GM21423 (cell line): ENCODE results near the gene GFER.
"Not testable (repeated sequence)": the region's sequence is repeated elsewhere in the genome, so short reads cannot be mapped to it uniquely, and the experiment has no call there.

Source experiments
- ATAC-seq: cut with Tn5 transposase; IDR thresholded peaks from one replicate; pipeline ENCODE4 v1.9.1; 2021; ENCODE audit warnings: mild to moderate bottlenecking, moderate library complexity; ENCODE audit not compliant: unreplicated experiment

Gene GFER

DNA sequence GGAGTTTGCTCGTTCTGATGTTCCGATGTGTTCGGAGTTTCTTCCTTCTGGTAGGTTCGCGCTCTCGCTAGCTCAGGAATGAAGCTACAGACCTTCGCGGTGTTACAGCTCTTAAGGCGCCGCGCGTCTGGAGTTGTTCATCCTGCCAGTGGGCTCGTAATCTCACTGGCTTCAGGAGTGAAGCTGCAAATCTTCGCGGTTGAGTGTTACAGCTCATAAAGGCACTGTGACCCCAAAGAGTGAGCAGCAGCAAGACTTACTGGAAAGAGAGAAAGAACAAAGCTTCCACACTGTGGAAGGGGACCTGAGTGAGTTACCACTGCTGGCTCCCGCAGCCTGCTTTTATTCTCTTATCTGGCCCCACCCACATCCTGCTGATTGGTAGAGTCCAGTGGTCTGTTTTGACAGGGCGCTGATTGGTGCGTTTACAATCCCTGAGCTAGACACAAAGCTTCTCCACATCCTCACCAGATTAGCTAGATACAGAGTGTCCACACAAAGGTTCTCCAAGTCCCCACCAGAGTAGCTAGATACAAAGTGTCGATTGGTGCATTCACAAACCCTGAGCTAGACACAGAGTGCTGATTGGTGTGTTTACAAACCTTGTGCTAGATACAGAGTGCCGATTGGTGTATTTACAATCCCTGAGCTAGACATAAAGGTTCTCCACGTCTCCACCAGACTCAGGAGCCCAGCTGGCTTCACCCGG is 26.4 kb upstream of the GFER start:
- ATAC-seq: not testable (repeated sequence)

DNA sequence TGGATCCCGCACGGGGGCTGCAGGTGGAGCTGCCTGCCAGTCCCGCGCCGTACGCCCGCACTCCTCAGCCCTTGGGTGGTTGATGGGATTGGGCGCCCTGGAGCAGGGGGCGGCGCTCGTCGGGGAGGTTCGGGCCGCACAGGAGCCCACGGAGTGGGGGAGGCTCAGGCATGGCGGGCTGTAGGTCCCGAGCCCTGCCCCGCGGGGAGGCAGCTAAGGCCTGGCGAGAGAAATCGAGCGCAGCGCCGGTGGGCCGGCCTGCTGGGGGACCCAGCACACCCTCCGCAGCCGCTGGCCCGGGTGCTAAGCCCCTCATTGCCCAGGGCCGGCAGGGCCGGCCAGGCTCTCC is 25.9 kb upstream of the GFER start:
- not testable (repeated sequence) for ATAC-seq

DNA sequence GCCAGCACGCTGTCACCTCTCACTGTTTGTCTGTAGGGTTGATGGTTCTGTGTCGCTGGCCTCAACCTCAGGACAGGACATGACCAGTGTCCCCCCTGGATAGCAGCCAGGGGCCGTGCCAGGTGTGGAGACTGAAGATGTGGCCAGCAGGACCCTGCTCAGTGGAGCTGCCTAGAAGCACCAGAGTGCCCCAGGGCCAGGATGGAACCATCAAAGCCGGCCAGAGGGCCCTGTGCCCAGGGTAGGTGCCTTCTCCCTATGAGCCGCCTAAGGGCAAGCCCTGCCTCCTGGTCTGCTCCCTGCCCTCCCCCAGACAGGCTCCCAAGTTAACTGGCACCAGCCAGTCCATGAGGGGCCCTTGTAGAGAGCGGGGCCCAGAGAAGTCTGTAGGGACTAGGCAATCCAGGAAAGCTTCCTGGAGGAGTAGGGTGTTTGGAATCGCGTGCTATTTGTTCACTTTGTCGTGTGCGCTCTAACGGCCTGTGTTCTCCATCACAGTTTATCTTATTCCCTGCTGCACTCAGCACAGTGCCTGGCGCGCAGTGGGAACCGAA is 25.2 kb upstream of the GFER start:
- no peak for ATAC-seq

DNA sequence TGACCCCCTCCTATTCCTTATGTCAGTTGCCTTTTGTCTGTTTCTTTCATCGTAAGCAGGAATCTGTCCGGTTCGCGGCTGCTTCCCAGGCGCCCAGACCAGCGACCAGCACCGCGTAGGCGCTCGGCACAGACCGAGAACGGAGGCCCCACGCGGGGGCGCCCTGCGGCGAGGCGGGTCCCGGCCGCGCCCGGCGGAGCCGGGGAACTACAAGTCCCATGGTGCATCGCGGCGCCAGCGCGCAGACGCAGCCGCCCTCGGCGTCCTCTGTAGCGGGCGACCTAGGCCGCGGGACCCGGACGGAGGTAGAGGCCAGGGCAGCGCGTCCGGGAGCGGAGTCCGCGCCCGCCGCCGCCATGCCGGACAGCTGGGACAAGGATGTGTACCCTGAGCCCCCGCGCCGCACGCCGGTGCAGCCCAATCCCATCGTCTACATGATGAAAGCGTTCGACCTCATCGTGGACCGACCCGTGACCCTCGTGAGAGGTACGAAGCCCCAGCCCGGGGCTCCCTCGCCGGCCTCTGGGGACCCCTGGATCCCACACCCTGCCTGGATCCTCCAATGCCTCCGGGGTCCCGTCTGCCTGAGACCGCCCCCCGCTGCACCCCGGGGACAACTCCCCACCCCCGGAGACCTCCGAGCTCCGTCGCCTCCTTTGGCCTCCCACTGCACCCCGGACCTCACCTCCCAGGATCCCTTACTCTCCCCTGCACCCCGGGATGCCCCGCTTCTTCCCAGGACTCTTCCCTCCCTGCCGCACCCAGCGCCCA is 24.5 kb upstream of the GFER start, which contains the start of gene NDUFB10:
Gene NDUFB10, plus strand, starts transcription at position 270 of the 771 bp plus-strand sequence. Its CDS starts 87 bp downstream, at position 357.
- peak; percentile 82 for ATAC-seq

DNA sequence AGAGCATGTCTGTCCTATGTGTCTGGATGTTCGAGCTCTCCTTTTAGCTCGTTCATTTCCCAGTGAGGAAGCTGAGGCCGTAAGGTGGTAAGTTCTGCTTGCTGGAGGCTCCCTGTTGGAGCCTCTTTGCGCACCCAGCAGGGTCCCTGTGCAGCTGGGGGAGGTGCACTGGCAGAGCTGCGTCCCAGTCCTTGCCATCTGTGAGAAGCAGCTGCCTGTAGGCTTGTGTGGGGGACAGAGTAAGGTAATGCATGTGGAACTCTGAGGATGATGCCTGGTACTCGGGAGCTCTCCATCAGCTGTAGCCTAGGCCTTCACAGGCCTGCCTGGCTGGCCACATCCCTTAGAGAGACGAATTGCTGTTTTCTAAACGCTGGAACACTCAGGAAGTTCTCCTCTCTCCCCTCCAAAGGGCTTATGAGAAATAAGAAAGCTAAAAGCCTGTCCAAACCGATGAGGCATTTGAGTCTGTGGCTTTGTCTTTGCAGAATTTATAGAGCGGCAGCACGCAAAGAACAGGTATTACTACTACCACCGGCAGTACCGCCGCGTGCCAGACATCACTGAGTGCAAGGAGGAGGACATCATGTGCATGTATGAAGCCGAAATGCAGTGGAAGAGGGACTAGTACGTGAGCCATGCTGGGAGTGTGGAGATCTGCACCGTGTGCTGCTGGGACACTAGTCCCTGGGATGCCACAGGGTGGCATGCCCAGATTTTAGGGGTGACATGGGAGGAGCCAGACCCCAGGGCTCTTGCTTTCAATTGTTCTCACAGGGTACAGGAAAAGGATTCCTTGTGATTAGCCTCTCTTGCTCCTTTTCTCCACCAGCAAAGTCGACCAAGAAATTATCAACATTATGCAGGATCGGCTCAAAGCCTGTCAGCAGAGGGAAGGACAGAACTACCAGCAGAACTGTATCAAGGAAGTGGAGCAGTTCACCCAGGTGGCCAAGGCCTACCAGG is 23.0 kb upstream of the GFER start:
- ATAC-seq: no peak

DNA sequence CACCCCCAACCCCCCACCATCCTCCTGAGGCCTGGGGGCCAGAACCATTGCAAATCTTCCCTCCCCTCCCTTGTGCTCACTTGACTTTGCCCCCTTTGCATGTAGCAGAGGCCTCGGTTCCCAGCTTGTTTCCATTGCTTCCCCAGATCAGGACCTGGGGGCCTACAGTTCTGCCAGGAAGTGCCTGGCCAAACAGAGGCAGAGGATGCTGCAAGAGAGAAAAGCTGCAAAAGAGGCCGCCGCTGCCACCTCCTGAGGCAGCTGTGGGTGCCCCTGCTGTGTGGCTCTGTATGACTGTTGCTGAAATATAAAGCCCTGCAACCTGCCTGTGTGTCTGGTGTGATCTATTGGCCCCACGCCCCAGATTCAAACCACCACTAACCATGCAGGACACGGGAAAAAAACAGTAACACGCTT is 22.3 kb upstream of the GFER start:
- no peak for ATAC-seq

DNA sequence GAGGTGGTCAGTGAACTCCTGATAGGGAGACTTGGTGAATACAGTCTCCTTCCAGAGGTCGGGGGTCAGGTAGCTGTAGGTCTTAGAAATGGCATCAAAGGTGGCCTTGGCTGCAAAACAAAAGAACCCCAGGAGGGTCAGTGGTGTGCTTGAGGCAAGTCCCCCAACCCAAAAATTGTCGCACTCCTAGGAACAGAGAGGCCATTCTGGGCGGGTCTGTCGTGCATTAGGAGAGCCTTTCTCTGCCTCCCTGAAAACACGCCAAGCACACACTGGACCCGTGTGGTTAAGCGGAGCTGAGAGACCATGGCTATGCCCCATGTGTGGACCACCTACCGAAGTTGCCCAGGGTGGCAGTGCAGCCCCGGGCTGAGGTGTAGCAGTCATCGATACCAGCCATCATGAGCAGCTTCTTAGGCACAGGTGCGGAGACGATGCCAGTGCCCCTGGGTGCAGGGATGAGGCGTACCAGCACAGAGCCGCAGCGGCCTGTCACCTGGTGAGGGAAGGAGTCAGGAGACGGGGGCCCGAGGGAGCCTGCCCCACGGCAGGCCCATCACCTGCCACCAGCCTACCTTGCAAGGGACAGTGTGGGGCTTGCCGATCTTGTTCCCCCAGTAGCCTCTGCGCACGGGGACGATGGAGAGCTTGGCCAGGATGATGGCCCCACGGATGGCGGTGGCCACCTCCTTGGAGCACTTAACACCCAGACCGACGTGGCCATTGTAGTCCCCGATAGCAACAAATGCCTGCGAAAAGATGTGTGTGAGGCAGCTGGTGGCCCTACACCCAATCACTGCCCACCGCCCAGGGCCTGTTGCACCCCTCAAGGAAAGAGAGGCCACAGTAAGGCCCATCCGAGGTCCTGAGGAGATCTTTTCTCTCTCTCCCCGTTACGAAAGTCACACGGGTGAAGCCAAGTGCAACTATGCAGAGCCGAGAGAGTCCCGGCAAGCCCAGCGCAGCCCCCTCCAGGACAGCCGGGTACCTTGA is 21.5 kb upstream of the GFER start:
- ATAC-seq: not testable (repeated sequence)

DNA sequence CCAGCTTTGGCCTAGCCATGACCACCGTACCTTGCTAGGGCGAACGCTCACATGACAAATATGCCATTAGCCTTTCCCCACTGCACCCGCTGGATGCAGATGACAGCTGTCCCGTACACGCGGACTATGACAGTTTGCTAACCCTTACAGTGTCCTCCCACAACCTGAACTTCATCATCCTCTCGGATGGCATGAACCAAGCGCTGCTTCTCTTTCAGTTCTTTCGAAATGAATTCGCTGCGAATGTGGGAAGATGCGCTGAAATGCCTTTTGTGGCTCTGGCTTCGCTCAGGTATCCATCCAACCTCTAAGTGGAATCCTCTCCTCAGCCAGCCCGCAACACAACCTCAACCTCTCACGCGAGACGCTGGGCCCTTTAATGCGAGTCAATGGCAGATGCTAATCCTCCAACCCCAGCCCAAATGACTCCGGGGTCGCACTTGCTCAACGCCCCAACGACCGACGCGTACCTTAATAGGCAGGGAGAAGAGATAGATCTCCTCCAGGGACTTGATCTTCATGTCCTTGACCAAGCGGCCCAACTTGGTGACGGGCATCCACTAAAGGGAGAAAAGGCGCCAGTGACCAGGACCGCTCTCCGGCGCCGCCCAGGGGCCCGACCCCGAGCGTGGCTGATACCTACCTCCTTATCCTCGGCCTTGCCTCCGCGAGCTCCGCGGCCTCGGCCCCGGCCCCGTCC is 20.0 kb upstream of the GFER start:
- ATAC-seq: peak; percentile 4

DNA sequence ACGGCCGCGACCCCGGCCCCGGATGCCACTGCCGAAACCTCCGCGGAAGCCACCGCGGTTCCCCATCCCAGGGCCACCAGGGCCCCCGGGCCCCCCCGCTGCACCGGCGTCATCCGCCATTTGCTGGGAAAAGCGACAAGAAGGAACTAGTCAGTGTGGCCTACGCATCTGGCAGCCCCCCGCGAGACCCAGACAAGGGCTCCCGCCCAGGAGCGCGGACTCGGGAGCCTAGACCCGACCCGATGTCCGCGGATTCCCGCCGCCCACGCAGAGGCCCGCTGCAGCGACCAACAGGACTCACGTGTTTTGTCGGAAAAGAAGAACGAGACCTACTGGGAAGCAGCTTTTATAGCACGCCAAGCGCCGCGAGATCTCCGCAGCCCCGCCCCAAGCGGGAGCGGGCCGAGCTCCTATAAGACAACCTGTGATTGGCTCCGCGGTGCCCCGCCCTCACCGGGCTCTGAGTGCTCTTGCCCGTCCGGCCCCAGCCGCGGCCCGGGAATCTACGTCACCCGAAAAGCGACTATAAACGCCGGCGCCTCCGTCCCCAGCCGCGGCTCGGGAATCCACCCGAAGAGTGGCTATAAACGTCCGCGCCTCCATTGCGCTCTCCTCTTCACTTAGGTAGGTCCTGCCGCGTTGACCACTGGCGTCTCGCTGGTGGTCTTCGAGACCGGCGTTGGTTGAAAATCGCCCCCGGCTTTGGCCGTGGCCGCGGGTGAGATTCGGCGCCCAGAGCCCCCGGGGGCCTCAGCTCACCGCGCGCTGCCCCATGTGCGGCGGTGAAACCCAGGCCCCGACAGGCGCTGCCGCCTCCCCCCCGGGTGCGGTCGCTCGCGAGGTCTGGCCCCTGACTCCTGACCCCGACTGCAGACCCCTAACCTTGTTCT is 19.2 kb upstream of the GFER start, which contains the start of gene RPS2:
Gene RPS2, minus strand, starts transcription at position 321 of the 890 bp plus-strand sequence. Its CDS starts 201 bp downstream, at position 120.
- peak; percentile 85 for ATAC-seq

DNA sequence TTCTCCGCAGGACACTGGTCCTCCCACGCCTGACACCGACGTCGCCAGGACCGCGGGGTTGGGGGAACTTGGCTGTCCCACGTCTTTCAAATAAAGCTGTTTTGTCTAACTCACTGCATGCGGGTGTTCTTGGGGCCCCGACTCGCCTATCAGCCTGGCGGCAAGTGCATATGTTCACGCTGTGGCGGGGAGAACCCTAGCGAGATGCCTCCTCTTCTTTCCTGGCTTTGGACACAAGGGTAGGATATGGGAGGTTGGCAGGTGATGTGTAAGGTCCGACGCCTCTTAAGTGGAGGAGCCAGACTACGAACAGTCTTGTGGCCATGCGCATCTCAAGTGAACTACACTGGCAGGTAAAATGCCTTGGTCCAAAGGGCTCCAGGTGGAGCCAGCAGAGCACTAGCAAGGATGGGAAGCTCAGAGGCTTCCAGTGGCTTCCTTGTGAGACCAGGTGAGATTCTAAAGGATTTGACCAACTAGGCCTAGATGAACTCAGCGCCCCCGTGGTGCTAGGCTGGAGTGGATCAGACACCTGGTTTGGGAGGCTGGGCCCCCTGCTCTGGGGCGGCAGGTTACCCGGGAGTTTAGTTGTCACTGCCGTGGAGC is 18.5 kb upstream of the GFER start:
- no peak for ATAC-seq

DNA sequence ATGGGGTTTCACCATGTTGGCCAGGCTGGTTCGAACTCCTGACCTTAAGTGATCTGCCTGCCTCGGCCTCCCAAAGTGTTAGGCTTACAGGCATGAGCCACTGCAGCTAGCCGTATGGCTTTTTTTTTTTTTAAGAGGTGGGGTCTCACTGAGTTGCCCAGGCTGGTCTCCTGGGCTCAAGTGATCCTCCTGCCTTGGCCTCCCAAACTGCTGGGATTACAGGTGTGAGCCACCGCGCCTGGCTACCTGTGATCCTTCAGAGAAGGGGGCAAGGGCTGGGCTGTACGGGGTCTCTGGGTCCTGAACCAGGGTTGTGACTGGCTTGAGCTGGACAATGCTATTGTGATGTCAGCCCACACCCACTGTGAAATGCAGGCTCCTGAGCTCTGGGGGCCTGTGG is 17.5 kb upstream of the GFER start, which contains the start of gene RNF151:
Gene RNF151, plus strand, starts transcription at position 397 of the 400 bp plus-strand sequence. CDS start 26 bp downstream, outside the sequence.
- no peak for ATAC-seq

DNA sequence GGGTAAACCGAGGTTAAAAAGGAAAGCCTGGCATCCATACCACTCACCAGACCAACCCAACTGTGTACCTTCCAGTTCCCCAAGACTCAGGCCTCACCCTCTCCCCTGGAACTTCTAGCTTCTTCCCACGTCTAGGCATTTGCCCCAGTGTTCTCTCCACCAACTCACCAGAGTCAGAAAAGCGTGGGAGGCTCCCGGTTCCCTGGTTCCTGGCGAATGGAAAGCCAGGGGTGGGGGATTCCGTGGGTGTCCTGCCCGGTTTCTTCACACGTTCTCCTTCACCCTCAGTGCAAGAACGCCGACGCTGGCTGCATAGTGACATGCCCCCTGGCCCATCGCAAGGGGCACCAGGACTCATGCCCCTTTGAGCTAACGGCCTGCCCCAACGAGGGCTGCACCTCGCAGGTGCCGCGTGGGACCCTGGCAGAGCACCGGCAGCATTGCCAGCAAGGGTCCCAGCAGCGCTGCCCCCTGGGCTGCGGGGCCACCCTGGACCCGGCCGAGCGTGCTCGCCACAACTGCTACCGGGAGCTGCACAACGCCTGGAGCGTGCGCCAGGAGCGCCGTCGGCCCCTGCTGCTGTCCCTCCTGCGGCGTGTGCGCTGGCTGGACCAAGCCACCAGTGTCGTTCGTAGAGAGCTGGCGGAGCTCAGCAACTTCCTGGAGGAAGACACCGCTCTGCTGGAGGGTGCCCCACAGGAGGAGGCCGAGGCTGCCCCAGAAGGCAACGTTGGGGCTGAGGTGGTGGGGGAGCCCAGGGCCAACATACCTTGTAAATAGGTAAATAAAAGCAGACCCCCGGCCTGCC is 15.6 kb upstream of the GFER start:
- ATAC-seq: no peak

DNA sequence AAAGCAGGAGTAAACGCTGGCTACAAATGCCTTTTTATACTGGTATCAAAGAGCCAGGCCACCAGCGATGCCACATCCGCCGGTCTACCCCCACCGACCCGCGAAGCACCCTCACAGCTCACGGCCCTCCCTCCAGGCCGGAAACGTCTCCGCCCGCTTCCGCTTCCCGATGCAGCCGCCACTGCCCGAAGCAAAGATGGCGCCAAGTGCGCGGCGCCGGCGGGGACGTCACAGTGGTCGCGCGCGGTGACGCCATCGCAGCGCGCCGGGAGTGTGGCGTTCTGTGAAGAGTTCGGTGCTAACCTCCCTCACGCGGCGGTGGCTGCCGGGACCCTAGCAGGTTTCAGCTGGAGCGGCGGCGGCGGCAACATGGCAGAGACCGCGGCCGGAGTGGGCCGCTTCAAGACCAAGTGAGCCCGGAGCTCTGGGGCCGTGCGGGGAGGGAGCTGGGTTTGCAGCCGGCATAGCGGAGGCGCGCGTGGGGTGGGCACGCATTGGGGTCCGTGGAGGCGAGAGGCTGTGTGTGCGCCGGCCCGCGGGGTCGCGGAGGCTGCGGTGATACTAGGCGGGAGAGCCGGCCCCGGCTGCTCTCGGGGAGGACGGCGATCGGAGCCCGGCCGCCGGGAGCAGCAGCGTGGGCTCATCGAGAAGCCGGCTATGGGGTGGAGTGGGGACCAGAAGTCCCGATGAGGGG is 12.1 kb upstream of the GFER start, which contains the start of gene TBL3:
Gene TBL3, plus strand, starts transcription at position 258 of the 694 bp plus-strand sequence. Its CDS starts 112 bp downstream, at position 370.
- ATAC-seq: peak; percentile 76

DNA sequence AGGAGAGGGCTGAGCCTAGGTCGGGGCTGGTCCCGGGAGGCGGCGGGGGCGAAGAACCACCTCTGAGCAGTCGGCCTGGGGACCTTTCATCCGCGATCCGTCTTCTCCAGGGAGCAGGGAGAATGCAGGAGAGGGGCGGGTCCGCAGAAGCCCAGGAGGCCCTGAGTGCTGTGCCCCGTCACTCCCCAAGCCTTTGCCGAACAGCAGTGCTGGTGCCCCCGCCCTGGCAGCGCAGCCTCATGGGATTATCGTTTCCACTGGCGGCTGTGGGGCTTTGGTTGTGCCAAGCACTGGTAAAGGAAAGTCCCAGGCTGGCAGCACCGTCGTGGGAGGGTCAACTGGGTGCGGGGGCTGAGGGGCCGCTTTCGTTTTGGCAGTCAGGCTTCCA is 11.5 kb upstream of the GFER start:
- ATAC-seq: no peak

DNA sequence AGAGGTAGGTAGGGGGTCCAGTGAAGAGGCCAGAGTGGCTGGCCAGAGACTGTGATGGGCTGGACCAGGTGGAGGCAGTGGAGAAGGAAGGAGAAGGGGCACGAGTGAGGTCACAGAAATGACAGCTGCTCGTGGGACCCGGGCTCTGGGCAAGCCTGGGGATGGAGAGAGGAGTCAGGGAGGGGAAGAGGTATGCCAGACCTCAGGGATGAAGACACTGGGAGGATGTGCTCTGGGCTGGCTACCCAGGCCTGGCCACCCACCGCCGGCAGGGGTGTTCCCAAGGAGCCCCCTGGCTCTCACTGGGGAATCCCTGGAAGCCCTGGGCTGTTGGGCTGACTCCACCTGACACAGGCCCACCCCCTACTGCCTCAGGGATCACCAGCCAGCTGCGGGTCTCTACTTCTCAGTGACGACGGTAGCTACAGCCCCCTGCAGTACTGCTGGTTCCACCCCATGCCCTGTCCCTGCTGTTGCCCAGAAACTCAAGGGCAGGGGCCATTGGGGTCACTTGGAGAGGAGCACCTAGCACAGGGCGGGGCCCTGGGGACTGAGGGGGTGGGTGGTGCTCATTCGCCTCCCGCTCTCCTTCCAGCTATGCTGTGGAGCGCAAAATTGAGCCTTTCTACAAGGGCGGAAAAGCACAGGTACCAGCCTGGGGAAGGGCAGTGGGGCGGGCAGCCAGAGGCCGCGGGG is 10.4 kb upstream of the GFER start:
- no peak for ATAC-seq
